A673 (cell line): Measurements from ENCODE around the gene KRT77.

Experiments used
- EZH2 ChIP-seq: fragments of 200-600 bp; sonication (generic); IDR thresholded peaks from 2 replicates; pipeline ENCODE4 v1.6.1; 2017; ENCODE audit warnings: borderline replicate concordance, low read depth, mild to moderate bottlenecking, mixed read lengths, antibody characterized with exemption, low read length; ENCODE audit not compliant: poor library complexity, severe bottlenecking
- TF ChIP-seq, protein P1 (sequence below): fragments of 300-800, 200-600 bp; sonication (generic); conservative IDR thresholded peaks from 2 replicates; pipeline ENCODE4 v1.5.1; 2017; ENCODE audit warnings: low read depth, mild to moderate bottlenecking, antibody characterized with exemption, low read length, moderate library complexity, mixed read lengths

DNA sequence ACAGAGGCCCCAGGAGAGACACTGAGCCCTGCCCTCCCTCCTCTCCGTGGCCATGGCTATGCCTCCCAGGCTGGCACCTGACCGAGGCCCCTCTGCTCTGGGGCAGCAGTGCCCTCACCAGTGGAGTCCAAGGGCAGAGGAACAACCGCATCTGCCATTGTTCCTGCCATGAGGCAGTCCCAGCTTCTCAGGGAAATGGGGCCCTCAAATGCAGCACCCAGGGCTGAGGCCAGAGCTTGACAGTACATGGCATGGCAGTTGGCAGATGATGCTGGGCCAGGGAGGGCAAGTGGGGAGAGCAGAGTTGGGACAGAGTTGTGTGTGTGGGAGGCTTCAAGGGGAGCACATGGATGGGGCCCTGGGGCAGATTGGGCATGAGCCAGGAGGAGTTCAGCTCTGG, 21.1 kb upstream of the KRT77 start:
- TF ChIP-seq, protein P1, sequence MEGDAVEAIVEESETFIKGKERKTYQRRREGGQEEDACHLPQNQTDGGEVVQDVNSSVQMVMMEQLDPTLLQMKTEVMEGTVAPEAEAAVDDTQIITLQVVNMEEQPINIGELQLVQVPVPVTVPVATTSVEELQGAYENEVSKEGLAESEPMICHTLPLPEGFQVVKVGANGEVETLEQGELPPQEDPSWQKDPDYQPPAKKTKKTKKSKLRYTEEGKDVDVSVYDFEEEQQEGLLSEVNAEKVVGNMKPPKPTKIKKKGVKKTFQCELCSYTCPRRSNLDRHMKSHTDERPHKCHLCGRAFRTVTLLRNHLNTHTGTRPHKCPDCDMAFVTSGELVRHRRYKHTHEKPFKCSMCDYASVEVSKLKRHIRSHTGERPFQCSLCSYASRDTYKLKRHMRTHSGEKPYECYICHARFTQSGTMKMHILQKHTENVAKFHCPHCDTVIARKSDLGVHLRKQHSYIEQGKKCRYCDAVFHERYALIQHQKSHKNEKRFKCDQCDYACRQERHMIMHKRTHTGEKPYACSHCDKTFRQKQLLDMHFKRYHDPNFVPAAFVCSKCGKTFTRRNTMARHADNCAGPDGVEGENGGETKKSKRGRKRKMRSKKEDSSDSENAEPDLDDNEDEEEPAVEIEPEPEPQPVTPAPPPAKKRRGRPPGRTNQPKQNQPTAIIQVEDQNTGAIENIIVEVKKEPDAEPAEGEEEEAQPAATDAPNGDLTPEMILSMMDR, result no peak
- TF ChIP-seq EZH2, result no peak
